Kidney epithelial cell (primary cell): ENCODE measurements around the gene WFDC2. TPM values are rescaled to one million over a fixed set of nuclear protein-coding genes. Genes with fewer than 3 reads are reported as not detected.
"Not testable (repeated sequence)": the region's sequence is repeated elsewhere in the genome, so short reads cannot be mapped to it uniquely, and the experiment has no call there.

Source experiments
- DNase-seq: peaks from one replicate; pipeline ENCODE4 v3.0.0-alpha.2; 2010; ENCODE audit warnings: low read depth
- H3K27me3 ChIP-seq: 2 replicates; pipeline ENCODE4 v1.6.0; 2011; ENCODE audit warnings: low read length; ENCODE audit not compliant: control insufficient read depth, insufficient read depth
- H3K36me3 ChIP-seq: 2 replicates; pipeline ENCODE4 v1.5.1; 2011; ENCODE audit warnings: low read length; ENCODE audit not compliant: control insufficient read depth, insufficient read depth
- H3K4me3 ChIP-seq: 2 replicates; pipeline ENCODE4 v1.5.1; 2011; ENCODE audit warnings: low read depth, mild to moderate bottlenecking, control low read depth, low read length
- CTCF ChIP-seq: IDR thresholded peaks from 2 replicates; pipeline ENCODE4 v1.5.1; 2011; ENCODE audit warnings: mild to moderate bottlenecking, moderate library complexity, low read length, control low read depth, inconsistent platforms; ENCODE audit not compliant: insufficient read depth, poor library complexity, severe bottlenecking
- total RNA-seq: library from RNA; depleted of rRNA; stranded (reverse); fragments of >200 nt; gene quantifications from 2 replicates; pipeline ENCODE4 v1.2.3, GENCODE V29; 2015

Gene WFDC2
- total RNA-seq, 1 donor from 2014 or later = 84.9 TPM

- no peaks in the 10 kb centered on the region for H3K36me3 ChIP-seq
- no peak for DNase-seq
- H3K4me3 ChIP-seq = no peak overlapping the region
- TF ChIP-seq CTCF = no peak
- H3K27me3 ChIP-seq = peaks cover 13% of the 10 kb centered on the region
Measured at GRCh38 chr20:45463709-45464108, 5.8 kb upstream of the WFDC2 start.

- DNase-seq = no peak
- Histone ChIP-seq H3K36me3 (no peaks in the 10 kb centered on the region), H3K4me3 (no peak overlapping the region), H3K27me3 (peaks cover 21% of the 10 kb centered on the region)
- TF ChIP-seq CTCF = no peak
Measured at GRCh38 chr20:45465491-45466266, 3.9 kb upstream of the WFDC2 start.

- no peak for TF ChIP-seq CTCF
- Histone ChIP-seq H3K27me3 (peaks cover 23% of the 10 kb centered on the region), H3K4me3 (no peak overlapping the region), H3K36me3 (no peaks in the 10 kb centered on the region)
- DNase-seq = no peak
Measured at GRCh38 chr20:45467172-45467571, 2.4 kb upstream of the WFDC2 start.

- TF ChIP-seq CTCF = no peak
- Histone ChIP-seq H3K36me3 (no peaks in the 10 kb centered on the region), H3K27me3 (peaks cover 23% of the 10 kb centered on the region), H3K4me3 (no peak overlapping the region)
- no peak for DNase-seq
Measured at GRCh38 chr20:45467861-45468260, 1.7 kb upstream of the WFDC2 start.

GRCh38 chr20:45470262-45470931, 844 bp downstream of the WFDC2 start:
- Histone ChIP-seq H3K27me3 (peaks cover 14% of the 10 kb centered on the region), H3K36me3 (no peaks in the 10 kb centered on the region), H3K4me3 (peak overlapping the region; percentile 41)
- no peak for TF ChIP-seq CTCF
- DNase-seq = no peak

- Histone ChIP-seq H3K27me3 (peaks cover 14% of the 10 kb centered on the region), H3K36me3 (no peaks in the 10 kb centered on the region), H3K4me3 (peak overlapping the region; percentile 41)
- no peak for TF ChIP-seq CTCF
- no peak for DNase-seq
Measured at GRCh38 chr20:45470937-45471336, 1.4 kb downstream of the WFDC2 start.

GRCh38 chr20:45472286-45472685, 2.7 kb downstream of the WFDC2 start:
- not testable (repeated sequence) for DNase-seq, H3K36me3 ChIP-seq, H3K4me3 ChIP-seq
- peaks cover 14% of the 10 kb centered on the region for H3K27me3 ChIP-seq

GRCh38 chr20:45477530-45478148, 8.1 kb downstream of the WFDC2 start:
- not testable (repeated sequence) for H3K4me3 ChIP-seq, DNase-seq, H3K36me3 ChIP-seq, H3K27me3 ChIP-seq
